ENCODE results near the gene RAB4B.

- no peak for TF ChIP-seq CTCF (IDR thresholded peaks at IDR 0.05)
- no peak for TF ChIP-seq POLR2A (IDR thresholded peaks at IDR 0.05)
Observed at GRCh38 chr19:40800339-40800996, 22.4 kb downstream of the RAB4B start.

Measured in adrenal gland (tissue), 5 donors.